Esophagus (tissue), 2 donors: Measurements from ENCODE around the gene ARPC5. TPM values are rescaled to one million over a fixed set of nuclear protein-coding genes. Genes with fewer than 3 reads are reported as not detected.
A peak's percentile ranks its signal among the peaks of the same experiment; 100 is the strongest.
"Not testable (repeated sequence)": the region's sequence is repeated elsewhere in the genome, so short reads cannot be mapped to it uniquely, and the experiment has no call there.

Source experiments
- H3K27ac ChIP-seq, 2 donors: one replicate each; pipeline ENCODE4 v1.5.1; 2013; ENCODE audit warnings: low read depth in 2 of 2, mild to moderate bottlenecking in 2 of 2, inconsistent platforms in 1 of 2, low read length in 1 of 2, moderate library complexity in 1 of 2
- H3K27me3 ChIP-seq, 2 donors: one replicate each; pipeline ENCODE4 v1.6.1; 2013; ENCODE audit warnings: low read length in 2 of 2, control low read depth in 1 of 2, mild to moderate bottlenecking in 1 of 2; ENCODE audit not compliant: insufficient read depth in 2 of 2, control insufficient read depth in 1 of 2
- H3K36me3 ChIP-seq, 2 donors: one replicate each; pipeline ENCODE4 v1.6.1; 2013; ENCODE audit warnings: low read length in 1 of 2; ENCODE audit not compliant: control insufficient read depth in 2 of 2, insufficient read depth in 2 of 2
- H3K4me1 ChIP-seq, 2 donors: one replicate each; pipeline ENCODE4 v1.6.1; 2013; ENCODE audit warnings: low read length in 1 of 2; ENCODE audit not compliant: control insufficient read depth in 2 of 2, insufficient read depth in 2 of 2
- H3K4me3 ChIP-seq, 2 donors: one replicate each; pipeline ENCODE4 v1.5.1; 2013; ENCODE audit warnings: low read length in 2 of 2, mild to moderate bottlenecking in 2 of 2, low read depth in 1 of 2, moderate library complexity in 1 of 2
- H3K9me3 ChIP-seq, 2 donors: one replicate each; pipeline ENCODE4 v1.6.1; 2013; ENCODE audit warnings: mild to moderate bottlenecking in 2 of 2, low read depth in 1 of 2, low read length in 1 of 2, moderate library complexity in 1 of 2; ENCODE audit not compliant: control insufficient read depth in 2 of 2, insufficient read depth in 1 of 2
- WGBS, 2 donors: extraction: QIAGEN DNeasy Blood & Tissue Kit; methylation state at CpG; one replicate each; pipeline ENCODE4 v1.1.7; 2013; 5-methylcytosine and 5-hydroxymethylcytosine counted together
- polyA plus RNA-seq, 2 donors: library from polyadenylated mRNA; stranded (reverse); fragments of 200-250 nt; gene quantifications; one replicate each; pipeline ENCODE4 v1.2.3, GENCODE V29; 2013
- donor health status: healthy with polysubstance abuse.
- donor health status: Bipolar disorder and iron deficiency.

ARPC5 gene
- 10 to 100 TPM; 77.7 to 90.3 TPM for polyA plus RNA-seq

GRCh38 chr1:183635606-183636333, at the start of gene ARPC5:
ARPC5 (minus strand) TSS chr1:183635783; CDS start chr1:183635659, 124 bp downstream.
- Histone ChIP-seq H3K4me3 (peak within 1 kb of the TSS; percentile 74 to 87), H3K9me3 (no peaks in the 10 kb centered on the region), H3K27me3 (no peaks in the 10 kb centered on the region), H3K4me1 (peaks cover 0 to 3% of the 10 kb centered on the region in 2 donors), H3K27ac (peak within 1 kb of the TSS; percentile 96 to 98), H3K36me3 (no peaks in the 10 kb centered on the region)
- WGBS, 2 donors: 0% methylated on average over 60 to 65 of the region's 65 CpGs

GRCh38 chr1:183685112-183685713, 49.6 kb upstream of the ARPC5 start:
- Histone ChIP-seq H3K9me3 (no peaks in the 10 kb centered on the region), H3K36me3 (no peaks in the 10 kb centered on the region), H3K27me3 (no peaks in the 10 kb centered on the region), H3K4me3 (no peak overlapping the region), H3K4me1 (no peaks in the 10 kb centered on the region), H3K27ac (no peak overlapping the region)
- 6 to 11% methylated on average over 3 of the region's 3 CpGs for WGBS, 2 donors

GRCh38 chr1:183679363-183679762, 43.8 kb upstream of the ARPC5 start:
- H3K4me3 ChIP-seq, H3K27me3 ChIP-seq, H3K27ac ChIP-seq, H3K4me1 ChIP-seq, H3K9me3 ChIP-seq, H3K36me3 ChIP-seq: not testable (repeated sequence)
- WGBS, 2 donors: 94 to 96% methylated on average over 4 of the region's 4 CpGs

- no peaks in the 10 kb centered on the region for H3K4me1 ChIP-seq
- H3K36me3 ChIP-seq: no peaks in the 10 kb centered on the region
- no peaks in the 10 kb centered on the region for H3K9me3 ChIP-seq
- H3K27ac ChIP-seq: no peak overlapping the region
- 89 to 93% methylated on average over 3 of the region's 3 CpGs for WGBS, 2 donors
- H3K27me3 ChIP-seq: no peaks in the 10 kb centered on the region
- H3K4me3 ChIP-seq: no peak overlapping the region
These were observed 43.2 kb upstream of the ARPC5 start for GRCh38 chr1:183678819-183679218.

- no peak overlapping the region for H3K27ac ChIP-seq
- H3K9me3 ChIP-seq: no peaks in the 10 kb centered on the region
- no peaks in the 10 kb centered on the region for H3K4me1 ChIP-seq
- no peaks in the 10 kb centered on the region for H3K36me3 ChIP-seq
- WGBS, 2 donors: 43 to 51% methylated on average over 2 of the region's 2 CpGs
- H3K27me3 ChIP-seq: no peaks in the 10 kb centered on the region
- no peak overlapping the region for H3K4me3 ChIP-seq
These were observed 41.1 kb upstream of the ARPC5 start for GRCh38 chr1:183676586-183677189.

- Histone ChIP-seq H3K4me3 (no peak overlapping the region), H3K27ac (no peak overlapping the region)
- 84 to 92% methylated on average over 3 of the region's 3 CpGs for WGBS, 2 donors
These were observed 40.5 kb upstream of the ARPC5 start for GRCh38 chr1:183675883-183676585.

GRCh38 chr1:183675381-183675780, 39.8 kb upstream of the ARPC5 start:
- no peak overlapping the region for H3K4me3 ChIP-seq
- H3K36me3 ChIP-seq: no peaks in the 10 kb centered on the region
- H3K27me3 ChIP-seq: no peaks in the 10 kb centered on the region
- no peaks in the 10 kb centered on the region for H3K9me3 ChIP-seq
- no peak overlapping the region for H3K27ac ChIP-seq
- no peaks in the 10 kb centered on the region for H3K4me1 ChIP-seq

More at GRCh38 chr1:183675883-183676585, 40.5 kb upstream of the ARPC5 start:
- no peaks in the 10 kb centered on the region for H3K27me3 ChIP-seq
- H3K9me3 ChIP-seq: no peaks in the 10 kb centered on the region
- no peaks in the 10 kb centered on the region for H3K36me3 ChIP-seq
- no peaks in the 10 kb centered on the region for H3K4me1 ChIP-seq

- Histone ChIP-seq H3K36me3 (no peaks in the 10 kb centered on the region), H3K27me3 (no peaks in the 10 kb centered on the region), H3K4me1 (no peaks in the 10 kb centered on the region), H3K9me3 (no peaks in the 10 kb centered on the region), H3K4me3 (no peak overlapping the region), H3K27ac (no peak overlapping the region)
- 38 to 55% methylated on average over 2 of the region's 2 CpGs for WGBS, 2 donors
These were observed 39.3 kb upstream of the ARPC5 start for GRCh38 chr1:183674886-183675285.

GRCh38 chr1:183674339-183674738, 38.8 kb upstream of the ARPC5 start:
- WGBS, 2 donors: 35 to 68% methylated on average over 1 of the region's 1 CpG
- Histone ChIP-seq H3K27ac (no peak overlapping the region), H3K9me3 (no peaks in the 10 kb centered on the region), H3K36me3 (no peaks in the 10 kb centered on the region), H3K4me1 (no peaks in the 10 kb centered on the region), H3K4me3 (no peak overlapping the region), H3K27me3 (no peaks in the 10 kb centered on the region)
